Stimulated activated CD8-positive, alpha-beta memory T cell treated with anti-CD3 and anti-CD28 coated beads, Interleukin-12 subunit alpha, Interleukin-12 subunit beta, amount 100 ng/mL, for 24 hours (primary cell): ENCODE data around the gene ZP1.
A peak's percentile ranks its signal among the peaks of the same experiment; 100 is the strongest.

Experiments
- DNase-seq: peaks from one replicate; pipeline ENCODE4 v3.0.0-alpha.2; 2020; ENCODE audit errors: extremely low read depth

ZP1 gene

DNA sequence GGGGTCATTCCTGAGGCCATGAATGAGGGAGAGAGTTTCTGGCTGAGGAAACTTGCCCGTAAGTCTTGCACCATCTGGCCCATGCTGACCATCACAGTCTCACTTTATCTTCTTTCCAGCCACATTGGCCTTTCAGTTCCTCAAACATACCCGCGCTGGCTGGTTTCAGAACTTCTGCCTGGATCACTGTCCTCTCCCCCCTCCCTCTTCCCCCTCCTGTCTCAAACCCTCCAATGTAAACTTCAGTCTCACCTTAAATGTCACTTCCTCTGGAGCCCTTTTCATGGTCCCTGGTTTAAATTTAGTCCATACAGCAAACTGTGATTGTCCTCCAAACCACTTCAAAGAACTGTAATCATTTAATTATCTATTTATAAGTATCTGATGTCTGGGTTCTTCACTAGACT lies 42.9 kb downstream of the ZP1 start:
- no peak for DNase-seq

GRCh38 chr11:60910711-60911380 lies 43.5 kb downstream of the ZP1 start:
- DNase-seq = no peak

DNA sequence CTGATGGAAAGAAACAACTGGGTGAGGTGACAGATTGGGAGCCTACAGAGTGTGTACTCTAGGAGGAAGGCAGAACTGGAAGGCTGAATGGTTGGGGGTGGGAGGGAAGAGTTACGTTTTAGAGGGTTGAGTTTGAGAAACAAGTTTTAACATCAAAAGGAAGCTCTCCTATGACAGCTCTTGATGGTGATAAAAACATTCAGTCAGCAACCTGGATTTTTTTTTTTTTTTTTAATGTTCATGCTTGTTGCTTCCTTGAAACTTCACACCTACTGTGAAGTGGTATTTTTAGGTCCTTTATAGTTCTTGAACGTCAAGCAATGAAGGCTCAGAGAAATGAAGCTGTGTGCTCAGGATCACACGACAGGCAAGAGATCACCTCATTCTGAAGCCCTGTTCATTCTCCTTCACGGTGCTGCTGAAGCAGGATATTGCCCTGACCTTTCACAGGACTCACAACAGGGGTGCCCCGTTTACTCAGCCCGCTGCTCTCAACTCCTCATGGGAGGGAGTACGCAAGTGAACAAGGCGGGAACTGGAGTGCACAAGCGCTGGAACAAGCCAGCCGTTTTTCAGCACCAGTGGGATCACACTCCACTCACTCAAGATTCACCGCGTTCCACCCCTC lies 45.0 kb downstream of the ZP1 start:
- no peak for DNase-seq

DNA sequence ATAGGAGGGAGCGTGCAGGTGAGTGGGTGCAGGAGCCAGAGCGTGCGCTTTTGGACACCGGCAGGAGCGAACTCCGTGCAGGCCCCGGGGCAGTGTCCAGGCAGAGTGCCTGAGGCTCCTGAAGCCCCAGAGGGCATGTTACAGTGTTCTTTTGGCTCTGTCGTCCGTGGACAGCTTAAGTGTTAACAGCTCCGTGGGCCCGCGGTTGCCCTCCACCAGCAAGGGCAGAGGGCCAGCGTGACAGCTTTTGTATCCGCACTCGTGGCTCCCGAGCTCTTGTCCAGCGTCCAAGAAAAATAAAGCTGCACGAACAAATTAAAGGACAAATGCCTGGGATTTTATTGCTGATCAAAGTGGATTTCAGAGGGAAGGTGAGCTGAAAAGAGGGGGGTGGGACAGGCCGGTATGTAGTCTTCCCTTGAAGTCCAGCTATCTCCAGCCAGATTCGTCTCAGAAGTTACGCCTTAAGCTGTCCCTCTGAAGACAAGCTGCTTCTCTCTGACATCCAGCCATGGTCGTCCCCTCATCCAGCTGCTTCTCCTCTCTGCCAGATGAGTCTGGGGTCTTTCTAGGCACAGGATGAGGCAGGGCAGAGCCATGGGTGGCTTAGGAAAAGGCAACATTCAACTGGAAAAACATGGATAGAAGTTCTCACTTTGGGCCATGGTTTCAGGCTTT lies 45.6 kb downstream of the ZP1 start:
- no peak for DNase-seq

DNA sequence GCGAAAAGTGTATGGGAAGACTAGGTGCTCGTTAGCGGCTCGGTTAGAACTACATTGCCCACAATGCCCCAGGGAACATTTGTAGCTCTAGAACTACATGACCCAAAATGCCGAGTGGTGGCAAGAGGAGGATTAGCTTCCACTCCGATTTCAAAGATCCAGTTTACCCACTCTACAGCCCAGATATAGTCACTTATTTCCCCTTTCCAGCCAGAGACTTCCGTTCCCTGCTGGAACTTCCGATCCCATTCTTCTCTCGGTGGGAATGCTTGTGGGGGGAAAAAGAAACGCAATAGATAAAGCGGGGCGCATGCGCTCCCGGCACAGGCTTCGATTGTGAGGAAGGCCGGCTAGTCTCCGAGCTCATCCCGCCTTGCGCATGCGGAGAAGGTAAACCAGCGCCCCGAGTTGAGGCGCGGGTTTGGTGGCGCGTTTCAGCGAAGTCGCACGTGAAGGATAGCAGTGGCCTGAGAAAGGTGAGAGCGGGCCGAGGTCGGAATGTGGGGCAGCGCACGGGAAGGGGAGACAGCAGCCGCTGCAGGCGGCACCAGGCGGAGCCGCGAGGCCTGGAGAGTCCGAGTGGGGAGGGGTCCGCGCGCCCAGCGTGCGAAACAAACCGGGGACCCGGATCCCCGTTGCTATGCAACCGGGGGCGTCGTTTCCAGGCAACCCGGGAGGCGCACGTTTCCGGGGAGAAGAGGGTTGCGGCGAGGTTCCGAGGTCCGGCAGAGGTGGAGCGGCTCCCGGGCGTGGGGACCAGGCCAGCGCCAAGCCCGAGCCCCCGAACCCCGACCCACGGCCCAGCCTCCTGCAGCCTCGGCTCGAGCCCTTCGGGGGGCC lies 46.7 kb downstream of the ZP1 start, which contains the start of gene TMEM109:
Gene TMEM109 (plus strand): TSS at position 366 of the 840 bp plus-strand sequence. CDS start 5,536 bp downstream, outside the sequence.
- peak; percentile 76 for DNase-seq

GRCh38 chr11:60914633-60915247 lies 47.4 kb downstream of the ZP1 start:
- DNase-seq = no peak

GRCh38 chr11:60915248-60915914 lies 48.0 kb downstream of the ZP1 start:
- peak; percentile 31 for DNase-seq

DNA sequence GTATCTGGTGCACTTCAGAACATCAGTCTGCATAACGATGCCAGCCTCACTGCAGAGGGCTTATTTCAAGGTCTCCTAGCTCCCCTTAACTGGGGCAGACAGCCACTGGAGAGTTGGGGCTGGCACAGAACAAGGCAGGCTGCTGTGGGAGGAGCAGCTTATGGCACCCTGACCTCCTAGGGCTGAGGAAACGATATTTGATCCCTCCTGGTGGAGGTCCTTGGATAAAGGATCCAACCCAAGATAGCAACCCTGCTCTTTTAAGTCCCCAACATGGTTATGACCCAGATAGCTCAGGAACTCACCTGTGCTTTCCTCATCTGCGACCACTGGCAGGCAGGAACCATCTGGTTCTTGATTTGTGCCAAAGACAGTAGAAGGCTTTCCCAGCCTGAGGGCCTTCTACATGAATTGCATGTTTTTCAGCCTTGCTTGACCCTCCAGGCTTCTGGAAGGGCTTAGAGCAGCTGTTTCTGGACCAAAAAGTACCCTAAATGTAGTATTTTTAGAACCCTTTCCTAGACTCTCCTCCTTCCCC lies 49.4 kb downstream of the ZP1 start:
- DNase-seq = no peak

GRCh38 chr11:60917267-60917666 lies 49.9 kb downstream of the ZP1 start:
- no peak for DNase-seq

DNA sequence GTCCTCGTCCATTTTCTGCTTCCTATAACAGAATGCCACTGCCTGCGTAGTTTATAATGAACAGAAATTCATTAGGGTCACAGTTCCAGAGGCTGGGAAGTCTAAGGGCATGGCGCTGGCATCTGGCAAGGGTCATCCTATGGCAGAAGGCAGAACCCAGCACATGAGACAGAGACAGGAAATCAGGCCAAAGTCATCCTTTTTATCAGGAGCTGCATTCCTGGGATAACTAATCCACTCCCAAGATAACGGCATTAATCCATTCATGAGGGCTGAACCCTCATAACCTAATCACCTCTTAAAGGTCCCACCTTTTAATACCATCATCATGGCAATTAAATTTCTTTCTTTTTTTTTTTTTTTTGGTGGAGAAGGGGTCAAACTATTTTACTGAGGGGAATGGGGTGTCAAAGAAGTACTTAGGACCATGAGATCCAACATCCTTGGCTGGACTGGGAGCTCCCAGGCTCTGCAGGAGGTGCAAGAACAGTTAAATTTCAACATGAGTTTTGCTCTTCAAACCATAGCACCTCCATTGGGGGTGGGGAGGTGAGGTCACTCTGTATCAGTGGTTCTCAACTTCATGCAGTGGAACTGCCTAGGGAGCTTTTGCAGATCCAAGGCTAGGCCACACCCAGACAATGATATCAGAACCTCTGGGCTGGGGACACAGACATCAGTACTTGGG lies 51.1 kb downstream of the ZP1 start:
- DNase-seq = no peak

DNA sequence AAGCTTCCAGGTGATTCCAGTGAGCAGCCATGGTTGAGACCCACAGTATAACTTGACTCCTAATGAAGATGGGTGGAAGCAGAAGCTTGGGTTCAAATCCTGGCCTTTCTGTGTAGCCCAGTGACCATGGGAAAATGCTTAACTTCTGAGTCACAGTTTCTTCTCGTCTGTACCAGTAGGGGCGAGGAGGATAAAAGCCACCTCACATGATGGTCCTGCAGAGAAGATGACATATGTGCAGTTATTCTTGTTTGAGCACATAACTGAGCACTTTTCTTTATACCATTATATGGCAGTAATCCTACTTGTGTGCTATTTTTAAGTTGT lies 51.6 kb downstream of the ZP1 start:
- no peak for DNase-seq

GRCh38 chr11:60919320-60919719 lies 52.0 kb downstream of the ZP1 start:
- no peak for DNase-seq

GRCh38 chr11:60919956-60920355 lies 52.6 kb downstream of the ZP1 start:
- DNase-seq = no peak

DNA sequence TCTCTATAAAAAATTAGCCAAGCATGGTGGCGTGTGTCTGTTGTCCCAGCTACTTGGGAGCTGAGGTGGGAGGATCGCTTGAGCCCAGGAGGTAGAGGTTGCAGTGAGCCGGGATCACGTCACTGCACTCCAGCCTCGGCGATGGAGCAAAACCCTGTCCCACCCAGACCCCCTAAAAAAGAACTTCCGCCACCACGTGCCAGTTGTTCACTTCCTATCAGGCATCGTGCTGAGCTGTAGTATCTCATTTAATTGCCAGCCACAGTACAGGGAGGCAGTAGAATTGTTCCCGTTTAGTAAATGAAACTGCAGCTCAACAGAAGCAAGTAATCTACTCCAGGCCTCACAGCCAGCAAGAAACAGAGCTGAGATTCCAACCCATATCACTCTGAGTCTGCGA lies 53.9 kb downstream of the ZP1 start:
- DNase-seq = no peak

DNA sequence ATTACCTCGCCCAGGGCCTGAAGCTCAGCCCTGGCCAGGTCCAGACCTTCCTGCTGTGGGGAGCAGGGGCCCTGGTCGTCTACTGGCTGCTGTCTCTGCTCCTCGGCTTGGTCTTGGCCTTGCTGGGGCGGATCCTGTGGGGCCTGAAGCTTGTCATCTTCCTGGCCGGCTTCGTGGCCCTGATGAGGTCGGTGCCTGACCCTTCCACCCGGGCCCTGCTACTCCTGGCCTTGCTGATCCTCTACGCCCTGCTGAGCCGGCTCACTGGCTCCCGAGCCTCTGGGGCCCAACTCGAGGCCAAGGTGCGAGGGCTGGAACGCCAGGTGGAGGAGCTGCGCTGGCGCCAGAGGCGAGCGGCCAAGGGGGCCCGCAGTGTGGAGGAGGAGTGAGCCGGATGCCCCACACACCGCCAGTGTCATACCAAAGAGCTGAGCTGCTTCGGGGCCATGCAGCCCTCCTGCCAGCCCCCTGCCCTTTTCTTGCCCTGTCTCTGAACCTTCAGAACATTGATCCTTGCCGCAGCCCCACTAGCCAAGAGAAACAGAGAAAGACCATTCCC lies 54.5 kb downstream of the ZP1 start:
- DNase-seq = no peak

GRCh38 chr11:60922906-60923305 lies 55.6 kb downstream of the ZP1 start:
- no peak for DNase-seq

DNA sequence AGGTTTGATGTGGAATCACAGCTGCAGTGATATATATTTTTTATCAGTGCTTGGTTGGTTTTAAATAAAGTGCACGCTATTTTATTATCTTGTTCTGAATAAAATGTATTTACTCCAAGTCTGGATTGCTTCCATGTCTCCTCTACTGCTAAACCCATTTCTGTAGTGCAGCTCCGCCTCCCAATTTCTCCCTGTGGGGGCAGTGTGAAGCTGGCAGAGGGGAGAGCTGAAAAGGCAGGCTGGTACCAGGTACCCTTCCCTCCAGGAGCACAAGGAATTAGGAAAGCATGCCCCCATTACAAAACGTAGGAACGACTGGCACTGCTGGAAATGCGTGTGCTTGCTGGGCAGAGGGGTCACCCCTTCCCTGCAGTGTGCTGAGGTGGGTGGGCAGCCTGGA lies 56.0 kb downstream of the ZP1 start:
- DNase-seq = no peak

DNA sequence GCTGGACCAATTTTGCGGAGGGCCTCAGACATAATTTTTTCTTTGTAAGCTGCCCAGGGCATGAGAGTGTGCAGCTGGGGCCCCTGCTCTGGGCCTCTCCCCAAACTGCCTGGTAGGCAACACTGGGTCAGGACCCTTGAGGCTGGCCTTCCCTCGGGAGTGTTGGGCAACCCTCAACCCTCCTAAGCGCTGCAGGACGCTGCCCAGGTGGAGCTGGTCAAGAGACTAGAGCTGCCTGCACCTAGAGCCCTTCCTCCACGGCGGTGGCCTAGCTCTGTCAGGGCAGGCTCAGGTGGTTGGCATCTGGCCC lies 56.4 kb downstream of the ZP1 start:
- no peak for DNase-seq

DNA sequence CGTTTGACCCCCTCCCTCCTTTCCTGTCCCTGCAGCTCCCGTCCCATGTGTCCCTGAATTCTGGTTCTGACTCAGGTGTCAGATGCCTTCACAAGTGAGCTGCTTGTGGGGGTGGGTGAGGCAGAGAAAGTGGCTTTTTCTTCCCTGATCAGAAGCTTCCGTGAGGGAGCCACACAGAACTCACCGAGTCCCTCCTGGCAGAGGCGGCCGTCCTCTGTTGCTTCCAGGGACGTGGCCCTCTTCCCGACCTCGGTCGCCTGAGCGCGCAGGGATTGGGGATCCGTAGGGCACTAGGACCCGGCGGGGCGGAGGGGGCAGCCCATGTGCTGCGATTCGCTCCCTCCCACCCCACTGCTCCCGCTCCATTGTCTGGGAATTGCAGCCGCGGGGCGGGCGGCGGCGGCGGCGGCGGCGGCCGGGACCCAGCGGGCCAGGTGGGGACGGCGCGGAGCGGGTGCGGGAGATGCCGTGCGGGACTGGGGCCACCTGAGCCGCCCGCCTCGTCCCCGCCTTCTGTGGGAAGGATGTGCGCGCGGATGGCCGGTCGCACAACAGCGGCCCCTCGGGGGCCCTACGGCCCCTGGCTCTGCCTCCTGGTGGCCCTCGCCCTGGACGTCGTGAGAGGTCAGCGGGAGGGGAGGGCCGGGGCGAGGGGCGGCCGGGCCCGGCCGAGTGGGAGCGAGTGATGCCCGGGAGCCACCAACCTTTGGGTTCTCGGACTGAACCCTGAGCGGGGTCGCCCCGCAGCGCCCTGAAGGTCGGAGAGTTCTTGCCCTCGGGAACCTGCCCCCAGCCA lies 57.0 kb downstream of the ZP1 start, which contains the start of gene TMEM132A:
Gene TMEM132A (plus strand): TSS at position 351 of the 796 bp plus-strand sequence. CDS start 174 bp downstream, at position 525.
- DNase-seq = no peak
